DMS114 treated with DMSO at 0.1 percent for 48 hours (cell line): Measurements from ENCODE around the gene MED25.

Experiments
- DNase-seq: peaks from one replicate; lab custom pipeline; 2025; ENCODE audit not compliant: unreplicated experiment; lab: John Stamatoyannopoulos, UW

Gene MED25

GRCh38 chr19:49817964-49818648, at the start of gene MED25:
Gene MED25 (plus strand): TSS chr19:49818289. CDS start chr19:49818342, 53 bp downstream.
- peak; percentile 77 for DNase-seq

- no peak for DNase-seq
Observed at GRCh38 chr19:49770529-49770928, 47.6 kb upstream of the MED25 start.

DNA sequence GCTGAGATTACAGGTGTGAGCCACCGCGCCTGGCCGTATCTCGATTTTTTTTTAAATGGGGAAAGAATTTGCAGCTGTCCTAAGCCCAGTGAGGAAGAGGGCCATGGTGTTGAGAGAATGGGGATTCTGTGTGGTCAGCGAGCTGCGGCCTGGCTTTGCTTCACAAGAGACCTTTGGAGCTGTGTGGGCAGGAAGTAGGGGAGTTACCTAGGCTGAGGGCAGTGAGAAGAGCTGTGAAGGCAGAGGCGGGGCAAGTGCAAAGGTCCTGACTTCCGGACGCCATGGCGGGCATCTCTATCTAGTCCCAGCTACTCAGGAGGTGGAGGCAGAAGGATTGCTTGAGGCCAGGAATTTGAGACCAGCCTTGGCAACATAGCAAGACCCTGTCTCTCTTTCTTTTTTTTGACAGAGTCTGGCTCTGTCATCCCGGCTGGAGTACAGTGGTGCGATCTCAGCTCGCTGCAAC, 46.4 kb upstream of the MED25 start:
- no peak for DNase-seq

GRCh38 chr19:49772850-49773432, 45.1 kb upstream of the MED25 start:
- DNase-seq = no peak

DNA sequence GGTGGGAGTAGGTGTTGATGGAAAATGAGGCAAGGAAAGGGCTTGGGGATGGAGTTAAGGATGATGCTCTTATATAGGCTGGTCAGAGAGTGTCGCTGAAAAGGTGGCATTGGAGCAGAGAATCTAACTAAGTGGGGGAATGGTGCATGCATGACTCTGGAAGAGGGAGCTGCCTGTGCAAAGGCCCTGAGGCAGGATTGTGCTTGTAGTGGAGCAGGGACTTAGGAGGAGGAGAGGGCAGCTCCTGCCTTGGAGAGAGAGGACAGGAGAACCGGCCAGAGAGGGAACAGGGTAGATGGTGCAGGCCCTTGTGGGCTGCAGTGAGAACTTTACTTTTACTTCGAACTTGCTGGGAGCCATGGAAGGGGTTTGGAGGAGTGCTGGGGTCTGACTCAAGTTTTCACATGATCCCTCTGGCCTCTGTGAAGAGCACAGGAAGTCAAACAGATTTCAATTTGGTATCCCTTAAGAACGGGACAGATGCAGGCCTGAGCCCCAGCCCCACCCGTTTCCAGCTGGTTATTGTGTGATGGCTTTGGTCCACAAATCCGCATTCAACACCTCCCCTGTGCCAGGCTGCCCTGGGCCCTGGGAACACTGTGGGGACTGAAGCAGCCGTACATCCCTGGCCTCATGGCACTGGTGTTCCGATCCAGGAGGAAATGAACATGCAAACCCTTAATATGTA, 44.3 kb upstream of the MED25 start:
- no peak for DNase-seq

DNA sequence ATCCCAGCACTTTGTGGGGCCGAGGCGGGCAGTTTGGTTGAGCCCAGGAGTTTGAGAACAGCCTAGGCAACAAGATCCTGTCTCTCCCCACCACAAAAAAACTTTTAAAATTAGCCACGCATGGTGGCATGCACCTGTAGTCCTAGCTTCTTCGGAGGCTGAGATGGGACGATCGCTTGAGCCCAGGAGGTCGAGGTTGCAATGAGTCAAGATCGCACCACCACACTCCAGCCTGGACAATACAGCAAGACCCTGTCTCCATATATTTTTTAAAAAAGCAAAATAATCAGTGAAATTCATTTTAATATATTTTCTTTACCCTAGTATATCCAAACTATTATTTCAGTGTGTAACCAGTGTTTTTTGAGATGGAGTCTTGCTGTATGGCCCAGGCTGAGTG, 43.1 kb upstream of the MED25 start:
- DNase-seq = no peak

- DNase-seq = no peak
Observed at GRCh38 chr19:49775742-49776370, 42.2 kb upstream of the MED25 start.

DNA sequence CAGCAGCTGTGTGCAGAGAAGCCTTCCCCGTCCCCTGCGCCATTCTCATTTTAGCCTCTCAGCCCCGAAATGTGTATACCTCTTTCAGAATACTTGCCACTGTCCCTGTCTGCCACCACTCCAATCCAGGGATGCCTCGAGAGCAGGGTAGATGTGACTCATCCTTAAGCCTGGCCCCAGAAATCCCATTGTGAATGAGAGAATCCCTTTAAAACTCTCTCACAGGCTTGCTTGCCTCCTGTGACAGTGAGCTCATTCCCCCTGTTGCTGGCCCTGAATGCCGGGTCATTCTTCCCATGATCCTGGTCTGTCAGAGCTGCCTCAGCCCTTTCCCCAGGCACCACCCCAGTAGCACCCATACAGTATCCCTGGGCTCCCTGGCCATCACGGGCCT, 41.7 kb upstream of the MED25 start:
- no peak for DNase-seq

DNA sequence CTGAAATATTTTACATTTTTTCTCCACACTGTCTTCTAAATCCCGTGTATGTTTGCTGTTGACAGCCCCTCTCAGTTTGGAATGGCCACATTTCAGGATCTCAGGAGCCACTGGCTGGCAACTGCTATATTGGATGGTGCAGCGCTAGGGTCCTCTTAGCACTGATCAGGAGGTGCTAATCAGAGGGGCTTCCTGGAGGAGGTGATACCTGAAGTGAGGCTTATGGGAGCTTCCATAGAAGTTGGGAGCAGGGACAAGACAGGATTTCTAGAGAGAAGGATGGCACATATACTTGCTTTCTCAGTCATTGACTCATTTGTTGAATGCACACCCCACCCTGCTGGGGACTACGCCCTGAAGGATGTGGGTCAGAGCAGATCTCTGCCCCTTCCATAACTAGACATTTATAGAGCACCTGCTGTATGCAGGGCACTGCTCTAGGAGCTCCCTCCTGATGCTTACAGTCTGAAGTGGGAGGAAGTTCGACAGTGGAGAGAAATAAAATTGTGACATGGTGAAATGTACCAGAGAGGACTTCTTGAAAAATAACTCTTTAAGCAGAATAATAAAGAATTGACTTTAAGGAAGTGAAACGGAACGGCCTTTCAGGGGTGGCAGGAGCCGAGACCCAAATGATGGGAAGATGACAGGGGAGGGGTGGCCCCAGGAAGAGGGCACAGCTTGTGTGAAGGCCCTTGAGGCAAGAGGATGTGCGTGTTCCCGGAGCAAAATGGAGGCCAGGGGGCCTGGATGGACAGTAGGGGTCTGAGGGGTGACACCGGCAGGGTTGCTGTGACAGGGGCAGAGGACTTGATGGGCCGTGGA, 38.1 kb upstream of the MED25 start:
- DNase-seq = no peak

DNA sequence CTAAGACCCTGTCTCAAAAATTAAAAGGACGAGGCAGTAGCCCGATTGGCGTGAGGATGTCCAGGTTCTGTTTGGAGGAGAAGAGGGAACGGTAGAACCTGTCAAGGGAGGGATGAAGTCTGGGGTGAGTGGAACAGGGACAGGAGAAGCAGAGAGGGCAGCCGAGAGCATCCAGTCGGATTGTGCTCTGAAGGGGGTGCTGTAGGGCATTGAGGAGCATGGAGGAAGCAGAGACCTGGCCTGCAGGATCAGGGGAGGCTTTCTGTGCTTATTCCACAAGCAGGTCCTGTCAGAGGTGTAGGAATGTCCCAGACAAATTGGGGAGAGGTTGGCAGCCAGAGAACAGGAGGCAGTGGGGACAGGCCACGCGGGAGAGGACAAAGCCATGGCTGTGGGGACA, 37.2 kb upstream of the MED25 start:
- no peak for DNase-seq

DNA sequence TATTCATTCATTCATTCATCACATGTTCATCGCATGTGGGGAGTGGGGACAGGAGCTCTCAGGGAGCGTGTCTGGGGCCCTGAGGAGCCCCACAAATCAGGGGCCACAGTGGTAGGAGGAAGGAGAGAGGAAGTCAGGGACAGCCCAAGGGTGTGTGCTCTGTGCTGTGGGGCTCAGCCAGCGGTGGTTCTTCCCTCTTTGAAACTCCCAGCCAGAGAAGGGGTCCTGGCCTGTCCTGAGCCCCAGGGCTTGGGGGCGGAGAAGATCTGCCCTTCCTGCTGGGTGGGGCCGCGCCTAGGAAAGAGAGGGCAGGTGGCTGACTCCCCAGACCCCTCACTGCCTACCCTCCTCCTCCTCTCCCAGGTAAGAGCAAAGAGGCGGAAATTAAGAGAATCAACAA, 36.7 kb upstream of the MED25 start:
- DNase-seq = no peak

- DNase-seq = no peak
Observed at GRCh38 chr19:49782515-49782914, 35.6 kb upstream of the MED25 start.

DNA sequence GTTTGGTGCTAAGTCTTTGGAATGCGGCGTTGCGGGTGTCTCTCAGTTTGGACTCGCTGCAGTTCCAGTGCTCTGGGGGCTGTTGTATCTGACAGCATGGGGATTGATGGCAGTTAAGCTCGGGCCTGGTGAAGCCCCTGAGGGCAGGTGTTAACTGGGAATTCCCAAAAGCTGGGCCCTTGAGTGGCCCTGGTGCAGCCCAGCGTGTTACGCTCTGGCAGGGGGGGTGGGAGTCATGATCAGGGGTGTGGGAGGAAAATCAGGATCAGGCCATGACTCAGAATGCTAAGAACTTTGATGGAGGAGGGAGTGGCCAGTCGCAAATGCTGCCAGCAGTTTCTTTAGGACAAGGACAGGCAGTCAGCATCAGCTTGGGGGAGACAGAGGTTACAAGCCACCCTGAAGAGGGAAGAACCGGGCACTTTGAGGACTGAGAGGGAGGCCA, 31.7 kb upstream of the MED25 start:
- DNase-seq = no peak

GRCh38 chr19:49787746-49788145, 30.3 kb upstream of the MED25 start:
- no peak for DNase-seq

DNA sequence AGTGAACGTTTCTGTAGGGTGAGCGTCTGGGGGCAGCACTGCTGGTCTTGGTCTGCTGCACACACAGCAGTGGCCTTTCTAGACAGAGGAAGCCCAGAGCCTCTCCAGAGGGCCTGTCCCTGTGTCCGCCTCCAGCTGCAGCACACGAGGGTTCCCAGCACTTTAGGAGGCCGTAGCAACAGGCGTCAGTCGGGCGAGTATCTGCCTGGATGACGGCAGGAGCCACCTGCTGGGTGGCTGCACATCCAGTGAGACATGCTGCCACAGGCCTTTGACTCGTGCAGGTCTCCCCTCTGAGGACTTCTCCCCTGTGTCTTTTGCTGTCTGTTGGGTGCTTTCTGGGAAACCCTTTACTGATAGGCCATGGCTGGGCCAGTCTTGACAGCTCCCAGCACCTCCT, 29.2 kb upstream of the MED25 start:
- no peak for DNase-seq

- no peak for DNase-seq
Observed at GRCh38 chr19:49790866-49791265, 27.2 kb upstream of the MED25 start.

GRCh38 chr19:49791776-49792445, 26.2 kb upstream of the MED25 start:
- DNase-seq = no peak

DNA sequence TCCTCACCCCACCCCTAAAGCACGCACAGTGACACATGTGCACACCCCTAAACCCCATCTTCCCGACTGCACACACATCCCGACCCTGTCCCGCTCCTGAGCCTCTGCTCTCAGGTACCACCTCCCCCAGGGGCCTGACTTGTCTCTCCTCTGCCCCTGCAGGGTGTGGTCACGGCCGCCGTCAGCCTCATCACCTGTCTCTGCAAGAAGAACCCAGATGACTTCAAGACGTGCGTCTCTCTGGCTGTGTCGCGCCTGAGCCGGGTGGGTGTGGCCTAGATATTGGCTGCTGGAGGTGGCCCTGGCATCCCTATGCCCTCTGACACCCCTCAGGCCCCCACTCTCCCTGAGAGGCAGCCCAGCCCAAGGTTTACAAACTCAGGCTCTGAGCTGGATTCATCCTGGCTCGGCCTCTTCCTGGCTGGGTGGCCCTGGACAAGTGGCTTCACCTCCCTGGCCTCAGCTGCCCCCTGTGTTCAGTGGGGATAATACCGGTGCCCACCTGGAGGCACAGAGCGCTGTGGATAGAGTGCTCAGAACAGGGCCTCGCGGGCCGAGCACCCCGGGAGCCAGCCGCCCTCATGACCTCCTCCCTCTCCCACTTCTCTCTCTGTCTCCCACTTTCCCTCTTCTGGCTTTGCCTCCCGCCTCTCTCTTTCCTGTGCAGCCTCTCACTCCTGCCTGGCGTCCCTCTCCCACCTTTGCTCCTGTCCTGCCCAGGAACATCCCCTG, 25.1 kb upstream of the MED25 start:
- no peak for DNase-seq

GRCh38 chr19:49793561-49793840, 24.6 kb upstream of the MED25 start:
- DNase-seq = no peak

- DNase-seq = no peak
Observed at GRCh38 chr19:49795615-49796014, 22.5 kb upstream of the MED25 start.
